SK-N-SH (cell line): Measurements from ENCODE around the gene MAD1L1. TPM values are rescaled to one million over a fixed set of nuclear protein-coding genes. Genes with fewer than 3 reads are reported as not detected.

Experiments
- CTCF ChIA-PET: fragments of 300-600, 350-600 bp; formaldehyde crosslinking; extraction: SDS; loops from one replicate; lab custom pipeline; 2021; lab: Yijun Ruan, JAX
- POLR2A ChIA-PET: fragments of 350-600 bp; sonication (Branson Sonifier 250); formaldehyde crosslinking; extraction: SDS; loops from one replicate; lab custom pipeline; 2020; ENCODE audit warnings: antibody characterized with exemption, inconsistent platforms; lab: Yijun Ruan, JAX
- DNase-seq: peaks from one replicate; pipeline ENCODE4 v3.0.0; 2012
- H2AFZ ChIP-seq: fragments of 200-600 bp; sonication (generic); 2 replicates; pipeline ENCODE4 v1.8.1; 2016; ENCODE audit warnings: antibody characterized with exemption, mild to moderate bottlenecking, low read depth
- H3F3A ChIP-seq: fragments of 200-600 bp; sonication (generic); replicated peaks from 2 replicates; pipeline ENCODE3; 2016; ENCODE audit warnings: antibody characterized with exemption, mild to moderate bottlenecking; ENCODE audit not compliant: insufficient read depth
- H3K27ac ChIP-seq, 2 experiments: fragments of 200-500 bp in 1 of 2; fragments of 200-600 bp in 1 of 2; sonication (Bioruptor generic) in 1 of 2; sonication (generic), shearing (Covaris generic) in 1 of 2; 2 replicates each; pipeline versions ENCODE4 v1.5.1 to v1.6.1; 2014 to 2016; ENCODE audit warnings: low read depth in 2 of 2, inconsistent platforms in 1 of 2, low read length in 1 of 2, mild to moderate bottlenecking in 1 of 2, mixed read lengths in 1 of 2
- H3K27me3 ChIP-seq: fragments of 200-600 bp; sonication (generic), shearing (Covaris generic); 2 replicates; pipeline ENCODE4 v1.6.1; 2016; ENCODE audit warnings: mixed run types; ENCODE audit not compliant: insufficient read depth
- H3K36me3 ChIP-seq, 2 experiments: fragments of 200-500 bp in 1 of 2; fragments of 200-600 bp in 1 of 2; sonication (Bioruptor generic) in 1 of 2; sonication (generic) in 1 of 2; replicated peaks in 1 of 2; 2 replicates each; pipeline versions ENCODE3 to v1.5.1; 2014 to 2016; ENCODE audit warnings: low read length in 1 of 2, mild to moderate bottlenecking in 1 of 2; ENCODE audit not compliant: insufficient read depth in 2 of 2, control insufficient read depth in 1 of 2
- H3K4me1 ChIP-seq, 2 experiments: fragments of 200-500 bp in 1 of 2; fragments of 200-600 bp in 1 of 2; sonication (Bioruptor generic) in 1 of 2; sonication (generic), shearing (Covaris generic) in 1 of 2; 2 replicates each; pipeline versions ENCODE4 v1.5.1 to v1.6.1; 2014 to 2016; ENCODE audit warnings: low read depth in 1 of 2, low read length in 1 of 2, mixed run types in 1 of 2; ENCODE audit not compliant: insufficient read depth in 2 of 2, control insufficient read depth in 1 of 2
- H3K4me2 ChIP-seq: fragments of 200-600 bp; sonication (generic), shearing (Covaris generic); 2 replicates; pipeline ENCODE4 v1.6.1; 2017; ENCODE audit warnings: mixed run types
- H3K4me3 ChIP-seq, 2 experiments: fragments of 200-500 bp in 1 of 2; fragments of 200-600 bp in 1 of 2; sonication (Bioruptor generic) in 1 of 2; sonication (generic), shearing (Covaris generic) in 1 of 2; 2 replicates each; pipeline versions ENCODE4 v1.5.1 to v1.8.1; 2014 to 2016; ENCODE audit warnings: low read depth in 2 of 2, inconsistent platforms in 1 of 2, low read length in 1 of 2, mild to moderate bottlenecking in 1 of 2, mixed read lengths in 1 of 2, moderate library complexity in 1 of 2
- H3K79me2 ChIP-seq: fragments of 200-600 bp; sonication (generic); 2 replicates; pipeline ENCODE4 v1.8.1; 2017; ENCODE audit warnings: mild to moderate bottlenecking; ENCODE audit not compliant: insufficient read depth
- H3K9ac ChIP-seq: fragments of 200-600 bp; sonication (generic); 2 replicates; pipeline ENCODE4 v1.6.1; 2017; ENCODE audit warnings: mixed run types
- H3K9me2 ChIP-seq: fragments of 200-600 bp; sonication (generic); 2 replicates; pipeline ENCODE4 v1.6.1; 2017; ENCODE audit warnings: mixed run types
- H3K9me3 ChIP-seq: fragments of 200-600 bp; sonication (generic); 2 replicates; pipeline ENCODE4 v1.6.1; 2017; ENCODE audit warnings: mixed run types, mild to moderate bottlenecking, moderate library complexity
- H4K20me1 ChIP-seq: fragments of 200-600 bp; sonication (generic); 2 replicates; pipeline ENCODE4 v1.6.1; 2017; ENCODE audit warnings: mild to moderate bottlenecking, mixed run types; ENCODE audit not compliant: insufficient read depth
- CTCF ChIP-seq: fragments of 200-600 bp; sonication (generic); IDR thresholded peaks from 2 replicates; pipeline ENCODE4 v1.6.1; 2017; ENCODE audit warnings: antibody characterized with exemption, mild to moderate bottlenecking, moderate library complexity
- ELF1 ChIP-seq: IDR thresholded peaks from 2 replicates; pipeline ENCODE4 v1.4.0; 2012
- FOSL2 ChIP-seq: IDR thresholded peaks from 2 replicates; pipeline ENCODE4 v1.4.0; 2012; ENCODE audit warnings: low read depth, mild to moderate bottlenecking, moderate library complexity, borderline replicate concordance
- IRF3 ChIP-seq: fragments of 150-350 bp; IDR thresholded peaks from 2 replicates; pipeline ENCODE4 v1.6.1; 2016; ENCODE audit warnings: mild to moderate bottlenecking, low read depth, low read length
- NRF1 ChIP-seq: IDR thresholded peaks from 2 replicates; pipeline ENCODE4 v1.6.1; 2012; ENCODE audit warnings: low read depth, mild to moderate bottlenecking, low read length
- POLR2AphosphoS5 ChIP-seq: IDR thresholded peaks from 2 replicates; pipeline ENCODE4 v1.6.1; 2012; ENCODE audit warnings: low read depth, low read length
- RCOR1 ChIP-seq: fragments of 150-350 bp; IDR thresholded peaks from 2 replicates; pipeline ENCODE4 v1.6.1; 2017; ENCODE audit warnings: antibody characterized with exemption, low read length
- REST ChIP-seq: IDR thresholded peaks from 2 replicates; pipeline ENCODE4 v1.6.1; 2012; ENCODE audit warnings: mild to moderate bottlenecking, low read depth, low read length, moderate library complexity
- RFX5 ChIP-seq: IDR thresholded peaks from 2 replicates; pipeline ENCODE4 v1.6.1; 2012; ENCODE audit warnings: mild to moderate bottlenecking, improper control_type of control experiment, low read length
- WGBS: methylation state at CpG from one replicate; pipeline ENCODE4 v1.1.6; 2017; ENCODE audit warnings: low lambda C conversion rate; 5-methylcytosine and 5-hydroxymethylcytosine counted together
- polyA plus RNA-seq, 3 experiments: library from polyadenylated mRNA; depleted of rRNA; stranded (reverse); fragments of >200 nt; gene quantifications; 2 replicates each; pipeline ENCODE4 v1.2.3, GENCODE V29; 2012

The MAD1L1 gene
- polyA plus RNA-seq, 1 of the 3 experiments (the other 2 are of a cell fraction): 46.2 TPM

- 94% methylated on average over 9 of the region's 9 CpGs for WGBS
- no peak overlapping the region for H2AFZ ChIP-seq
- TF ChIP-seq NRF1 (no peak), FOSL2 (no peak), CTCF (no peak), REST (no peak), RCOR1 (no peak)
- TF ChIP-seq, all 33 proteins: peak for 0
These were observed 18.1 kb downstream of the MAD1L1 start for GRCh38 chr7:2214636-2215035.

GRCh38 chr7:2213551-2214215, 19.1 kb downstream of the MAD1L1 start:
- Histone ChIP-seq H3K4me1 (peaks cover 0 to 8% of the 10 kb centered on the region in 2 experiments; a peak in 1 of 4 replicates), H2AFZ (no peak overlapping the region), H3K36me3 (peaks cover 54 to 65% of the 10 kb centered on the region in 2 experiments), H3K9me3 (no peaks in the 10 kb centered on the region), H3K27me3 (no peaks in the 10 kb centered on the region), H3K9me2 (no peaks in the 10 kb centered on the region), H3K27ac (no peak overlapping the region), H3K79me2 (no peaks in the 10 kb centered on the region), H3F3A (no peaks in the 10 kb centered on the region), H4K20me1 (0 out of 2 replicates have a peak, but pooled peaks cover 5% of the 10 kb centered on the region), H3K4me3 (no peak overlapping the region), H3K4me2 (no peak overlapping the region), H3K9ac (no peak overlapping the region)
- ChIA-PET CTCF (interaction anchor here (0.7 to 1.2 kb wide), 3 partner anchors 11 to 635 kb away, joined by 3 to 4 read pairs (median 4); no protein-coding TSS in a partner anchor), POLR2A (no interaction called here)
- TF ChIP-seq POLR2AphosphoS5 (no peak), IRF3 (no peak), ELF1 (no peak), RFX5 (no peak)
- 97% methylated on average over 14 of the region's 15 CpGs for WGBS
- no peak for DNase-seq

More at GRCh38 chr7:2214636-2215035, 18.1 kb downstream of the MAD1L1 start:
- Histone ChIP-seq H3F3A (no peaks in the 10 kb centered on the region), H3K27ac (no peak overlapping the region), H3K36me3 (peaks cover 56 to 65% of the 10 kb centered on the region in 2 experiments), H3K4me2 (no peak overlapping the region), H3K9me2 (no peaks in the 10 kb centered on the region), H3K4me3 (no peak overlapping the region), H3K27me3 (no peaks in the 10 kb centered on the region), H3K4me1 (peaks cover 0 to under 1% of the 10 kb centered on the region in 2 experiments; a peak in 1 of 4 replicates), H4K20me1 (0 out of 2 replicates have a peak, but pooled peaks cover 4% of the 10 kb centered on the region), H3K9ac (no peak overlapping the region), H3K9me3 (no peaks in the 10 kb centered on the region), H3K79me2 (no peaks in the 10 kb centered on the region)
- DNase-seq: no peak
- ChIA-PET CTCF (interaction anchor here (1.2 to 1.4 kb wide), 3 partner anchors 11 to 67 kb away, joined by 3 to 4 read pairs (median 4); no protein-coding TSS in a partner anchor), POLR2A (interaction anchor here (0.8 kb wide), 1 partner anchor 35 kb away, joined by 4 read pairs; no protein-coding TSS in a partner anchor)
